NCI-H146 (cell line): ENCODE results near the gene QPCT.
A peak's percentile ranks its signal among the peaks of the same experiment; 100 is the strongest.
"Not testable (repeated sequence)": the region's sequence is repeated elsewhere in the genome, so short reads cannot be mapped to it uniquely, and the experiment has no call there.

Experiments
- DNase-seq: peaks from one replicate; lab custom pipeline; 2025; lab: John Stamatoyannopoulos, UW

Gene QPCT

GRCh38 chr2:37358466-37358865 lies 14.0 kb downstream of the QPCT start:
- DNase-seq, result no peak

DNA sequence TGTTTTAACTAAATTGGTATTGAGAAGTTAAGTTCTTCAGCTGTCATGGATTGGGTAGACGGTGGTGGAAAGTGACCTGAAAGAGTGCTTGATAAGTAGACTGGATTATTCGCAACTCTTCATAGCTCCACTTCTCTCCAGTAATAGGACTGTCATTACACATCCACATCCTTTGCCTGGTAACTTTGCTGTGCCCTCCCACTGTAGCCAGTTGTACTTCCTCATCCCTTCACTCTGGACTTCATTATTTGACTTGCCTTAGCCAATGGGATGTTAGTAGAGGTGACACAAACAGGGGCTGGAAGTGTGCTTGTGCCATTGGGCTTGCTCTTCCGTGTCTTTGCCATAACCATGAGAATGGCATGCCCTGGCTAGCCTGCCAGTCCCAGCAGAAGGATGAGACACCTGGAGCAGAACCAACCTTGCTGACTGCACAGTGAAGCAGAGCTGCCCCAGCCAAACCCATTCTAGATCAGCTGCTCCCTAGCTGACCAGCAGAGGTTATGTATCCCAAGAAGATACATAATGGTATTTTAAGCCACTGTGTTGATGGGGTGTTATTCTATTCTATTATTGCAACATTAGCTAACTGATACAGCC lies 16.9 kb downstream of the QPCT start:
- DNase-seq, result no peak

GRCh38 chr2:37361994-37362698 lies 17.7 kb downstream of the QPCT start:
- DNase-seq, result no peak

GRCh38 chr2:37364351-37364750 lies 19.9 kb downstream of the QPCT start:
- DNase-seq, result no peak

GRCh38 chr2:37365669-37366068 lies 21.2 kb downstream of the QPCT start:
- no peak for DNase-seq

GRCh38 chr2:37366773-37367172 lies 22.3 kb downstream of the QPCT start:
- DNase-seq, result no peak

DNA sequence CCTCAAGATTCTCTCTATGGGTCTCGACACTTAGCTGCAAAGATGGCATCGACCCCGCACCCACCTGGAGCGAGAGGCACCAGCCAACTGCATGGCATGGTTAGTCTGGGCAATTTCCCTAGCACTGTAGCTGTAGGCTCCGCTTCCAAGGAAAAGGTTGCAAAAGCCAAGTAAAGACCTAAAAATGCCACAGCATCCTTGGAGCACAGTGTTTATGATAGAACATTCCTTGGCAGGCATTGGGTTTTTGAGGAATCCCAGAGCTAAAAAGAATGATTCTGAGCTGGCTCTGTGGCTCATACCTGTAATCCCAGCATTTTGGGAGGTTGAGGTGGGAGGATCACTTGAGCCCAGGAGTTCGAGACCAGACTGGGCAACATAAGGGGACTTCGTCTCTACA lies 22.9 kb downstream of the QPCT start:
- DNase-seq, result no peak

GRCh38 chr2:37367984-37368383 lies 23.6 kb downstream of the QPCT start:
- DNase-seq, result no peak

DNA sequence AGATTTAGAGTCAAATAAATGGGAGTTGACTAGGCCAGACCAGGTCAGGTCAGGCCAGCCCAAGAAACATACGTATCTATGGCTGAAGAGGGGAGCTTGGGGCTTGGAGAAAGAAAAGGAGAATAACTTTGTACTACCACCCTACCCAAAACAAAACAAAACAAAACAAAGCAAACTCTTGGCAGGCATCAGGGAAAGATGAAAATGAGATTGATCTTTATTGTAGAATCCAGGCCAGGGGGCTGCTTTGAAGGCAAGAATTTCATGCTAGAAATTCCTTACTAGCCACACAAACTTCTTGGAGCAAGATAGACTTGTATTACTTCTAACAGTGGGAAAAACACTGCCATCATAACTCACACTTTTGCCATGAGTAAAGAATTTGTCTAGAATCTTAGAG lies 26.2 kb downstream of the QPCT start:
- DNase-seq, result no peak

- no peak for DNase-seq
These were observed 27.6 kb downstream of the QPCT start for GRCh38 chr2:37372000-37372399.

DNA sequence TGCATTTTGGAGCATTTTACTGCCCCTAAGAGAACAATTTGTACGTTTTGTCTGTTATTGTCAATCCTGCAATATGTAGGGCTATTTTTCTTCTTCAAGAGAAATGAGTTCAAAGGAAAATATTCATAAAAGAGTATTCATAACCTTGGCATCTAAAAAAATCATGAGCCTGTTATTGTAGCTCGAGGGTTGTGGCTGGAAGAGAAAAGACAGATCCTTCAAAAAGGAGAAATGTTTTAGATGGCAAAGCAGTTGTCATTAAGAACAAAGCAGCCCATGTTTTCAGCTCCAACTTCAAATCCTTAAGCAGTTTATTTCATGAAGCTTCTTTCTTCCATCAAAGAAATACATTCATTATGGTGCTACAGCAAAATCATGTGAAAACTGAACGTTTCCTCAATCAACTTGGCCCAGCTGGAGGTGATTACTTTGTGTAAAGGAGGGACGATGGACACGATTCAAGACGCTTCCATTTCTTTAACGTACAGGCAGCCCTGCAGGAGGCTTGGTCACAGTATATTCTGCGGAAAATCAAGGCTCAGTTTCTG lies 31.4 kb downstream of the QPCT start:
- DNase-seq, result no peak

DNA sequence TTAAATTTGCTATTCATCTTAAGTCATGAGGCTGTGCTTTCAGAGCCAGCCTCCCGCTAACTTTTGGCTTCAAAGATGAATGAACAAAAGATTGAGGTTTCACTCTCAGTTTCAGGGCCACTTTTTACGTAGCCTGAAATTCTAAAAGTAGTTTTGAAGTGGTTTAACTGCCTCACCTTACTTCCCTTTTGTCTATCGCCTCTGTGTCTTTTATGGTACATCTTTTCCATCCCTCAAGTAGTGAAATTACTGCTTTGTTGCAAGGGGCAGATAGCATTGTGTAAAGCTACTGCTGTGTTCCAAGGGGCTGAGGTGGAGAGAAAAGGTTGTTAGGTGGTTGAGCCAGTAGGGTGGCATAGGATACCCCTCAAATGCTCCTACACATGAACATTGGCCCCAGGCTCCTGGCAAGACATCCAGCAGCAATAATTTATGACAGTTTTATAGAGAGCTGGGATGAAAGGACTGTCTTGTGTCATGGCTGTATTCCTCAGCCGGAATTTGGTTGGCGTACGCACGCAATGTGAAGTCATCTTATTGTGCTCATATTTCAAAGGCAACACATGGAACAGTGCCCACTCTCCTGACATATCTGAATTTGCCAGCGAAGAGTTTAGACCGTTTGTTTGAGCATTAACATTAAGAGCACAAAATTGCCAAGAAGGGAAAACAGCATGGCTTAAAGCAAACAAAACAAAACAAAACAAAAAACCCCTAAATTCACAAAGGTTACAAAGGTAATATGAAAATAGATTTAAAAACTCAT lies 32.2 kb downstream of the QPCT start:
- no peak for DNase-seq

- no peak for DNase-seq
These were observed 32.7 kb downstream of the QPCT start for GRCh38 chr2:37377187-37377532.

DNA sequence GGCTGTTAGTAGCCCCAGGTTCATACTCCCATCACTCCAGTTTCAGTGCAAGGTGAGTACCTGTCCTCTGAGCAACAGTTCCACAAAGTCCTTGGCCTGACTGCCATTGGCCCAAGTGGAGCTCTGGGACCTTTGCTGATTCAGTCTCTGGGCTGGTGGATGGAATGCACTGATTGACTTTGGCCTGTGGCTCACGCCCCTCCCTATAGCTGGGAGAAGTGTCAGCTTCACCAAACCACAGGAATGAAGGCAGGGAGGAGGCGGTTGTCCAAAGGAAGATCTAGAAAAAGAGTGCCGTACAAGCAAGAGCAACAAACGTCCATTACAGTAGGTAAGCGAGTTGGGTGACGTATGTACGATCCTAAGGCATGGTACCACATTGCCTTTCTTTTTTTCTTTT lies 34.0 kb downstream of the QPCT start:
- no peak for DNase-seq

DNA sequence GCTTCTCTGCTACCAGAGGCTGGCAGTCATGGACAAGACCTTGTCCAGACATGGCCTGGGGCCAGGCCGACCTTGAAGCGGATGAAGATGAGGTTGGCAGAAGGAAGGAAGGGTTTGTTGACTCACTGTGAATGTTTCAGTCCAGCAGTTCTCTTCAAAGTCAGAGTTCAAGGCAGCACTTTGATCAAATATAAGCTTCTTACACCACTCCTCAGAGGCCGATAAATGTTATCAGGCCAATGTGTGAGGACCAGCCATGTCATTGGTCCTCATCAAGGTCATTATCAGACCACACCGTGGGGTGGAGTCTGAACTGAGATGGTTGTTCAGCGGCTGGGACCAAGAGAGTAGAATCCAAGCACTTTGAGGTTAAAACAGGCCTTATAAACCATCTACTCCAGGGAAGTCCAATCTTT lies 35.5 kb downstream of the QPCT start:
- DNase-seq, result no peak

- DNase-seq, result not testable (repeated sequence)
These were observed 36.4 kb downstream of the QPCT start for GRCh38 chr2:37380787-37381186.

GRCh38 chr2:37384261-37384660 lies 39.8 kb downstream of the QPCT start:
- DNase-seq, result not testable (repeated sequence)

- DNase-seq, result no peak
These were observed 42.9 kb downstream of the QPCT start for GRCh38 chr2:37387148-37387835.

DNA sequence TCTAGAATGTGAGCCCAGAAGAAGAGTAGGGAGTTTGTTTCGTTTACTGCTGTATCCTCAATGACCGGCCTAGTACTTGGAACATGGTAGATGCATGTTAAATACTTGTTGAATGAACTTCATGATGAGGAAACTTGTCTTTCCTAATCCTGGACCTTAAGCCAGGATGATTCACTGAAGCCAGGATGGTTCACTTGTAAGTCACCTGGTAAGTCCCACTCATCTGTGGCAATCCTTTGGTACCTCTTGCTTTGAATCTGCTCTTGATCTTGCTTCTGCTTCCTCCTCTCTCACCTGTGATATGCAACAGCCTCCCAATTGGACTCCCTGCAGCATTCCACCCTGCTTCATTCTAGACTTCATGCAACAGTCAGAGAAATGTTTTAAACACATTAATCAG lies 43.6 kb downstream of the QPCT start:
- DNase-seq, result no peak

DNA sequence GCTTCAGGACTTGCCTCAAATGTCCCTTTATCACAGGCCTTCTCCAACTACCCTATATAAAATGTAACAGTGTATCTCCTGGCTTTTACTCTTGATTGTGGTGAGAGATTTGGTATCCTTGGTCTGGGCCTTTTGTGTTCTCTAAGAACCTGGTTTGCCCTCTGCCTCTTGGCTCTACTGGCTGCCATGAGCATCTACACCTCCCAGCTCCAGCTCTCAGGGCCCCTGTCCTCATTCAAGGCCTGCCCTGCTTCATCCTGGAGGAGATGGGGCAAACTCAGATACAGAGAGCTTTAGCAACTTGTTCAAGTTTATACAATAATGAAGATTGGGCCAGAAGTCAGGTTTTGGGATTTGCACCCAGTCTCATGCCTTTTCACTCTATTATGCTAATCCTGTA lies 45.0 kb downstream of the QPCT start:
- DNase-seq, result no peak

DNA sequence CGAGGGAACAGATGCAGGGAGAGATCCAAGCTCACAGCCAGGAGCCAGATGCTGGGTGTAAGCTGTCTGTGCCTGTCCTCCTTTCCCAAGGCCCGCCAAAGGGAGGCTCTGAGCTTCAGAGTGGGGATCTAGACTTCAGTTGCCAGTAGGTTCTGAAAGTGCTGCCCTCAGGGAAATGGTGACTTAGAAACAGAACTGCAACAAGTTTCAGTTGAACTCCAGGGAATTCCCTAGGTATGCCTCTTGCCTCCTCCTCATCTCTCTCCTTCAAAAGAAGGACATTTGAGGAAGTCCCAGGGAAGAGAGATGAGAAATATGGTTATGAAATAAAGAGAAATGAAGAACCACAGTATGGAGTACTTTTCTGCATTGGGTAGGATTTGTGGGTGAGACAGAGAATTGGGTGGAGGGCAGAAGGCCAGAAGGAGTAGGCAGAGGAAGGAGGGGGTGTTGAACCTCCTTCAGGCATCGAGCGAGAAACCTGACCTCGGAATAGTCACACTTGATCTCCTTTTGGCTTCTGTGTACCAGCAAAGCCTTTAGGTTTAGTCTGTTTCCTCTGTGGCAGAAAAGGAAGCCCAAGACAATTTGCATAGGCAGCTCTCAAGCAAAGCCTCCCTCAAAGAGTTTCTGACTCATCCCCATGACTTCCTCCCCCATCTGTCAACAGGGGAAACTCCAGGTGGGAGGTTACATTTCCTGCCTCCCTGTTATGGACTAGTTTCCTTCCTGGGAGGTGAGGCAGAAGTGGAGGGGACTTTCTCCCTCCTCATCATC lies 45.7 kb downstream of the QPCT start:
- DNase-seq, result peak; percentile 29

DNA sequence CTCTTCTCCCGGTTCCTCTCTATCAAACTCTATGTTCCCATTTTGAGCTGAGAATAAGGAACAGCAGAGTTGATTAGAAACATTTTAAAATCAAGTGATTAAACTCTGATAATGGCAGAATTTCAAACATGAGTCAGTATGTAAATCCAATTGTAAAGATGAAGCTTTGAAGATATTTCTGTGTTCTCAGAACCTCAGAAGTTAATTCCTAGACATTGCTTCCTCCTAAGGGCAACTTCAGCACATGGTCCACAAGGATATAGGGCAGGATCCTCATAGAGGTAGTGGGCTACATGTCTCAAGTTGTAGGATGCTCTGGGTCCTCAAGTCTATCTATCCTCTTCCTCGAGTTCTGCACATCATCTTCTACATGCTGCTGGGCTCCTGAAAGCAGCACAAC lies 46.3 kb downstream of the QPCT start:
- no peak for DNase-seq
